HepG2 (cell line): ENCODE results near the gene SIRT1. TPM values are rescaled to one million over a fixed set of nuclear protein-coding genes. Genes with fewer than 3 reads are reported as not detected.

Experiments
- ARNTL ChIP-seq: sonication (generic); formaldehyde crosslinking; IDR thresholded peaks from 2 replicates; pipeline ENCODE4 v1.4.0; 2020; ENCODE audit warnings: mild to moderate bottlenecking, missing genetic modification reagents
- ATF1 ChIP-seq: IDR thresholded peaks from 2 replicates; pipeline ENCODE4 v1.6.1; 2016; ENCODE audit warnings: mild to moderate bottlenecking, control low read depth
- CREB1 ChIP-seq, 2 experiments: fragments of 450-650 bp in 1 of 2; IDR thresholded peaks; 2 replicates each; pipeline ENCODE4 v1.6.1; 2016 to 2017; ENCODE audit warnings: control low read depth in 1 of 2, mild to moderate bottlenecking in 1 of 2, missing compliant biosample characterization in 1 of 2, missing genetic modification characterization in 1 of 2
- ERF ChIP-seq: IDR thresholded peaks from 2 replicates; pipeline ENCODE4 v1.6.1; 2018; ENCODE audit warnings: missing biosample characterization, missing genetic modification reagents
- FLYWCH1 ChIP-seq: sonication (generic); formaldehyde crosslinking; IDR thresholded peaks from 2 replicates; pipeline ENCODE4 v1.8.1; 2023; ENCODE audit warnings: mild to moderate bottlenecking, missing genetic modification reagents
- FOSL1 ChIP-seq: sonication (generic); formaldehyde crosslinking; IDR thresholded peaks from 2 replicates; pipeline ENCODE4 v1.9.0; 2021; ENCODE audit warnings: missing genetic modification reagents, borderline replicate concordance
- HMG20B ChIP-seq: conservative IDR thresholded peaks from 2 replicates; pipeline ENCODE4 v1.6.1; 2016; ENCODE audit warnings: missing genetic modification reagents, missing compliant biosample characterization
- ISX ChIP-seq: sonication (generic); formaldehyde crosslinking; conservative IDR thresholded peaks from 2 replicates; pipeline ENCODE4 v1.5.0; 2020; ENCODE audit warnings: missing genetic modification reagents
- KAT7 ChIP-seq: IDR thresholded peaks from 2 replicates; pipeline ENCODE4 v1.6.1; 2018; ENCODE audit warnings: borderline replicate concordance, missing compliant biosample characterization
- KAT8 ChIP-seq: IDR thresholded peaks from 2 replicates; pipeline ENCODE4 v1.6.1; 2016; ENCODE audit warnings: missing genetic modification reagents, missing compliant biosample characterization
- MXD4 ChIP-seq: IDR thresholded peaks from 2 replicates; pipeline ENCODE4 v1.6.1; 2016; ENCODE audit warnings: mild to moderate bottlenecking, missing biosample characterization, missing genetic modification reagents
- MXI1 ChIP-seq: IDR thresholded peaks from 3 replicates; pipeline ENCODE4 v1.6.1; 2012; ENCODE audit warnings: low read depth, low read length, inconsistent platforms, borderline replicate concordance
- MZF1 ChIP-seq: sonication (generic); formaldehyde crosslinking; IDR thresholded peaks from 2 replicates; pipeline ENCODE4 v1.8.1; 2023; ENCODE audit warnings: mild to moderate bottlenecking, missing genetic modification reagents, borderline replicate concordance
- NFRKB ChIP-seq: fragments of 450-650 bp; IDR thresholded peaks from 2 replicates; pipeline ENCODE4 v1.6.1; 2017
- NPAS2 ChIP-seq: sonication (generic); formaldehyde crosslinking; IDR thresholded peaks from 2 replicates; pipeline ENCODE4 v1.8.0; 2022; ENCODE audit warnings: mild to moderate bottlenecking, missing genetic modification reagents, borderline replicate concordance
- PPARG ChIP-seq: conservative IDR thresholded peaks from 2 replicates; pipeline ENCODE4 v1.6.1; 2016; ENCODE audit warnings: missing biosample characterization, missing genetic modification reagents
- RAD51 ChIP-seq: fragments of 450-650 bp; IDR thresholded peaks from 2 replicates; pipeline ENCODE4 v1.6.1; 2016; ENCODE audit warnings: borderline replicate concordance
- RFX3 ChIP-seq: IDR thresholded peaks from 2 replicates; pipeline ENCODE4 v1.6.1; 2016; ENCODE audit warnings: missing biosample characterization, missing genetic modification reagents
- SIN3A ChIP-seq: IDR thresholded peaks from 2 replicates; pipeline ENCODE4 v1.6.1; 2011; ENCODE audit warnings: low read depth, mild to moderate bottlenecking, control low read depth, low read length, borderline replicate concordance
- SMAD9 ChIP-seq: sonication (generic); formaldehyde crosslinking; IDR thresholded peaks from 2 replicates; pipeline ENCODE4 v1.5.1; 2020; ENCODE audit warnings: mild to moderate bottlenecking, missing genetic modification reagents
- THYN1 ChIP-seq: sonication (generic); formaldehyde crosslinking; IDR thresholded peaks from 2 replicates; pipeline ENCODE4 v1.8.1; 2023; ENCODE audit warnings: low read depth, mild to moderate bottlenecking, moderate library complexity, missing genetic modification reagents, borderline replicate concordance
- ZBTB3 ChIP-seq: sonication (generic); formaldehyde crosslinking; IDR thresholded peaks from 2 replicates; pipeline ENCODE4 v1.4.0; 2020; ENCODE audit warnings: low read depth, mild to moderate bottlenecking, moderate library complexity, missing genetic modification reagents, borderline replicate concordance
- ZMAT3 ChIP-seq: sonication (generic); formaldehyde crosslinking; conservative IDR thresholded peaks from 2 replicates; pipeline ENCODE4 v1.7.0; 2021; ENCODE audit warnings: missing genetic modification reagents
- ZNF264 ChIP-seq: sonication (generic); formaldehyde crosslinking; IDR thresholded peaks from 2 replicates; pipeline ENCODE4 v1.4.0; 2020; ENCODE audit warnings: missing genetic modification reagents
- ZNF274 ChIP-seq: sonication (generic); formaldehyde crosslinking; IDR thresholded peaks from 2 replicates; pipeline ENCODE4 v1.5.1; 2020; ENCODE audit warnings: mild to moderate bottlenecking, missing genetic modification reagents
- ZNF549 ChIP-seq: sonication (generic); formaldehyde crosslinking; IDR thresholded peaks from 2 replicates; pipeline ENCODE4 v1.5.0; 2020; ENCODE audit warnings: missing genetic modification reagents
- ZNF747 ChIP-seq: sonication (generic); formaldehyde crosslinking; IDR thresholded peaks from 2 replicates; pipeline ENCODE4 v1.8.1; 2023; ENCODE audit warnings: missing genetic modification reagents, mild to moderate bottlenecking, borderline replicate concordance
- polyA plus RNA-seq, 8 experiments: library from polyadenylated mRNA; depleted of rRNA in 3 of 8; stranded (reverse) in 7 of 8; unstranded in 1 of 8; fragments of >200 nt; fragmentation: Illumina TruSeq in 4 of 8; extraction: Trizol in 4 of 8; gene quantifications; 2 replicates each; pipeline versions ENCODE4 v1.2.1 to v1.2.3, GENCODE V29; 2011 to 2016; ENCODE audit warnings: low read depth in 4 of 8, missing spikeins in 1 of 8, mixed read lengths in 1 of 8; ENCODE audit not compliant: insufficient read depth in 1 of 8
- total RNA-seq, 5 experiments: library from RNA; depleted of rRNA; stranded (reverse); fragments of >200 nt; fragmentation: Illumina TruSeq; extraction: Trizol; gene quantifications; 2 replicates each; pipeline ENCODE4 v1.2.3, GENCODE V29; 2016; ENCODE audit warnings: low read depth in 1 of 5
- TF ChIP-seq, protein P1 (sequence below): sonication (generic); formaldehyde crosslinking; IDR thresholded peaks from 2 replicates; pipeline ENCODE4 v1.9.0; 2021; ENCODE audit warnings: missing genetic modification reagents, borderline replicate concordance
- TF ChIP-seq, protein P2 (sequence below): sonication (generic); formaldehyde crosslinking; conservative IDR thresholded peaks from 2 replicates; pipeline ENCODE4 v1.8.0; 2022; ENCODE audit warnings: mild to moderate bottlenecking, moderate library complexity, missing genetic modification reagents

Gene SIRT1
- total and polyA plus RNA-seq, 2 of the 13 experiments (the other 11 are each of a cell fraction or from before 2014, with no cell fraction given), result 9.4 to 10.2 TPM

- TF ChIP-seq ZMAT3 (CRISPR knock-in tag), result no peak
- no peak for TF ChIP-seq NFRKB
- TF ChIP-seq KAT8, result peak; percentile 50; the same call in 1 of the 2 replicates
- TF ChIP-seq, protein P1, sequence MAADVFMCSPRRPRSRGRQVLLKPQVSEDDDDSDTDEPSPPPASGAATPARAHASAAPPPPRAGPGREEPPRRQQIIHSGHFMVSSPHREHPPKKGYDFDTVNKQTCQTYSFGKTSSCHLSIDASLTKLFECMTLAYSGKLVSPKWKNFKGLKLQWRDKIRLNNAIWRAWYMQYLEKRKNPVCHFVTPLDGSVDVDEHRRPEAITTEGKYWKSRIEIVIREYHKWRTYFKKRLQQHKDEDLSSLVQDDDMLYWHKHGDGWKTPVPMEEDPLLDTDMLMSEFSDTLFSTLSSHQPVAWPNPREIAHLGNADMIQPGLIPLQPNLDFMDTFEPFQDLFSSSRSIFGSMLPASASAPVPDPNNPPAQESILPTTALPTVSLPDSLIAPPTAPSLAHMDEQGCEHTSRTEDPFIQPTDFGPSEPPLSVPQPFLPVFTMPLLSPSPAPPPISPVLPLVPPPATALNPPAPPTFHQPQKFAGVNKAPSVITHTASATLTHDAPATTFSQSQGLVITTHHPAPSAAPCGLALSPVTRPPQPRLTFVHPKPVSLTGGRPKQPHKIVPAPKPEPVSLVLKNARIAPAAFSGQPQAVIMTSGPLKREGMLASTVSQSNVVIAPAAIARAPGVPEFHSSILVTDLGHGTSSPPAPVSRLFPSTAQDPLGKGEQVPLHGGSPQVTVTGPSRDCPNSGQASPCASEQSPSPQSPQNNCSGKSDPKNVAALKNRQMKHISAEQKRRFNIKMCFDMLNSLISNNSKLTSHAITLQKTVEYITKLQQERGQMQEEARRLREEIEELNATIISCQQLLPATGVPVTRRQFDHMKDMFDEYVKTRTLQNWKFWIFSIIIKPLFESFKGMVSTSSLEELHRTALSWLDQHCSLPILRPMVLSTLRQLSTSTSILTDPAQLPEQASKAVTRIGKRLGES (CRISPR knock-in tag), result no peak
- no peak for TF ChIP-seq ZNF747 (CRISPR knock-in tag)
- no peak for TF ChIP-seq MZF1 (CRISPR knock-in tag)
- no peak for TF ChIP-seq FLYWCH1 (CRISPR knock-in tag)
- no peak; the same call in 1 of the 2 replicates for TF ChIP-seq CREB1 (IDR thresholded peaks at IDR 0.05)
- peak; percentile 61 for TF ChIP-seq CREB1 (CRISPR knock-in tag; IDR thresholded peaks at IDR 0.05)
- 0 out of 2 replicates have a peak, but pooled peaks have one; percentile 46 for TF ChIP-seq MXD4
- TF ChIP-seq KAT7, result no peak
- TF ChIP-seq RAD51, result no peak
- peak; percentile 63; the same call in 1 of the 3 replicates for TF ChIP-seq MXI1
- no peak for TF ChIP-seq ZBTB3
- TF ChIP-seq, protein P2, sequence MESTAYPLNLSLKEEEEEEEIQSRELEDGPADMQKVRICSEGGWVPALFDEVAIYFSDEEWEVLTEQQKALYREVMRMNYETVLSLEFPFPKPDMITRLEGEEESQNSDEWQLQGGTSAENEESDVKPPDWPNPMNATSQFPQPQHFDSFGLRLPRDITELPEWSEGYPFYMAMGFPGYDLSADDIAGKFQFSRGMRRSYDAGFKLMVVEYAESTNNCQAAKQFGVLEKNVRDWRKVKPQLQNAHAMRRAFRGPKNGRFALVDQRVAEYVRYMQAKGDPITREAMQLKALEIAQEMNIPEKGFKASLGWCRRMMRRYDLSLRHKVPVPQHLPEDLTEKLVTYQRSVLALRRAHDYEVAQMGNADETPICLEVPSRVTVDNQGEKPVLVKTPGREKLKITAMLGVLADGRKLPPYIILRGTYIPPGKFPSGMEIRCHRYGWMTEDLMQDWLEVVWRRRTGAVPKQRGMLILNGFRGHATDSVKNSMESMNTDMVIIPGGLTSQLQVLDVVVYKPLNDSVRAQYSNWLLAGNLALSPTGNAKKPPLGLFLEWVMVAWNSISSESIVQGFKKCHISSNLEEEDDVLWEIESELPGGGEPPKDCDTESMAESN (CRISPR knock-in tag), result no peak
- no peak for TF ChIP-seq NPAS2 (CRISPR knock-in tag)
- no peak for TF ChIP-seq SMAD9 (CRISPR knock-in tag)
- TF ChIP-seq PPARG (CRISPR knock-in tag), result peak; percentile 25; the same call in 1 of the 2 replicates
- TF ChIP-seq FOSL1, result no peak
- no peak for TF ChIP-seq ZNF274 (CRISPR knock-in tag)
- no peak for TF ChIP-seq ATF1 (CRISPR knock-in tag)
- peak; percentile 72 for TF ChIP-seq SIN3A
- no peak for TF ChIP-seq ARNTL
- no peak for TF ChIP-seq ZNF264 (CRISPR knock-in tag)
- no peak for TF ChIP-seq ZNF549
- TF ChIP-seq HMG20B (CRISPR knock-in tag), result no peak
- 0 out of 2 replicates have a peak, but pooled peaks have one; percentile 10 for TF ChIP-seq RFX3
- no peak for TF ChIP-seq ISX
- TF ChIP-seq ERF (CRISPR knock-in tag), result no peak
- no peak for TF ChIP-seq THYN1
Observed at GRCh38 chr10:67837541-67838314, 46.7 kb upstream of the SIRT1 start, which contains the start of gene DNAJC12 (continued).
